ENCODE results near the gene PDK3.

Gene PDK3

GRCh38 chrX:24563291-24564010 lies 98.4 kb downstream of the PDK3 start:
- no peak for DNase-seq

GRCh38 chrX:24566240-24566639 lies 101.2 kb downstream of the PDK3 start:
- DNase-seq = no peak

GRCh38 chrX:24567169-24567568 lies 102.1 kb downstream of the PDK3 start:
- DNase-seq = no peak

GRCh38 chrX:24574743-24575142 lies 109.7 kb downstream of the PDK3 start:
- no peak for DNase-seq

GRCh38 chrX:24575496-24575895 lies 110.4 kb downstream of the PDK3 start:
- DNase-seq = no peak

GRCh38 chrX:24577091-24577490 lies 112.0 kb downstream of the PDK3 start:
- no peak for DNase-seq
